Stimulated activated CD4-positive, alpha-beta T cell treated with anti-CD3 and anti-CD28 coated beads, TNF-alpha, amount 100 ng/mL, for 24 hours (primary cell): ENCODE measurements around the gene ZNF800.

Experiments used
- DNase-seq, 3 experiments: peaks; one replicate each; pipeline ENCODE4 v3.0.0-alpha.2; 2020; ENCODE audit warnings: low read depth in 3 of 3

ZNF800 gene

DNA sequence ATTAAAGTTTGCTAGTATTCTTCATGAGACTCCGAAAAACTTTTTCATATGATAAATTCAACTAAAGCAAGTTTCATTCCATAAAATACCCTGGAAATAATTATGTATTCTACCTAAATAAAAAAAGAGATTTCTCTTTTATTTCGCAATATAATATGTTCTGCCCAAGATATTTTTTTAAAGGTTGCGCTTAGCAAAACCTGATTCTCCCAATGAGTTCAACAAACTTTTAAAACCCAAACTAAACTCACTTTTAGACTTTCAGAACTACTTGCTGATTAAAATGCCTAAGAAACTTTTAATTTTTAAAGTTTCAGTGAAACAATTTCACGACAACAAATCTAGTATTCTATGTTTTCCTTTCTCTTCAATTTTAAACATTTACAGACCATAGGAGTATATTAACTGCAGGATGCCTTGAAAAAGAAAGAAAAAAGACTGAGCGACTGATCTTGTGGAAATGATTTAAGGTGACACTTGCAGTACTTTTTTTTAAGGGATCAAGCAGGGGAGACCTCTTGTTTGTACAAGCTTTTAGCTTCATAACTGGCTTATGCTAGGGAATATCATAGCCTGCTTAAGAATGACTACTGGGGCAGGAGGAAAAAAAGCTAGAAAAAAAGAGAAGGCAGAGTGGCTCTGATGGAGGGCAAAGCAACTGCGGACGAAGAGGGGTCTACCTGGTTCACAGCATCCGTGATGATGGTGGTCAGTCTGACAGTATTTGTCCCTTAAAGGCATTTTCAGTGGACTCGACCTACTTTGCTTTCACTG lies 1.5 kb downstream of the ZNF800 start:
- no peak for DNase-seq

DNA sequence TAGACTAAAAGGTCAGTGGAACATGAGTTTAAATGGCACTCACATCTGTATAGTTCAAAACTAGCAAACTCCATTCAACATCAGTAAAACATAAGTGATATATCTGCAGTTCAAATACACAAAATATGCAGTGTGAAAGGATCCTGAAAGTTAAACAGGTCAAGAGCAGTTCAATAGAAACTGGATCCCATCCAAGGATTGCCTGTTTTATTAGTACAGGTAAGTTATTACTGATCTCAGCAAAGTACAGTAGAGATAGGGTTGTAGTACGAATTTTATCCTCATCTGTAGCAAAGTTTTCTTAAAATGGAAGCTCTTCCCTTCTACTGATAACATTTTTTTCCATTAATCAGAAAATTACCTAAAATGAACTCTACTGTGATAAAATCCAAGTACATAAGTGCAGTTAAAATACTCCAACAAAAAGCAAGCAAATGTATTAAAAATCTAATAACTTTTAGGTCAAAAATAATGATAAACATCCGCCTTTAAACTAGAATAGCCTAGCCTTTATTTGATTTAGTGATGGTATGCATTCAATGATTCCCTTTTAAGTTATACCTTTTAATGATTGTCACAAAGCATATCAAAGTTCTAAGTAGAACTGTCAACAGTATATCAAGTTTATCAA lies 2.2 kb downstream of the ZNF800 start:
- no peak for DNase-seq

DNA sequence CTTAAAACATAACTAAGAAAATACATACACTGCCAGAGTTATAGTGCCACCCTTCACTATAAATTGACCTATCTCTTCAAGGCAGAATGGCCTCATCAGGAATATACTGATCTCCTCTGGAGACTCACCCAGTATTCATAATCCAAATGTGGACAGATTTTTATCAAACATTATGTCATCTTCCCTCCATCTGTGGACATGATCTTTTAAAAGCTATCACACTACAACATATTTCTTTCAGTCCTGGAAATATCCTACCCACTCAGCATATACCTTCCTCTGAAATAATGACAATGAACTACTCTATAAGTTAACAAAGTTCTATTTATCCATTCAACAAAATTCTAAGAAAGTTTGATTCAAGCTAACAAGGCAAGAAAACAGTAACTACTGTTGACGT lies 3.2 kb downstream of the ZNF800 start:
- DNase-seq: no peak

- no peak for DNase-seq
Observed at GRCh38 chr7:127387974-127388373, 4.5 kb downstream of the ZNF800 start.

DNA sequence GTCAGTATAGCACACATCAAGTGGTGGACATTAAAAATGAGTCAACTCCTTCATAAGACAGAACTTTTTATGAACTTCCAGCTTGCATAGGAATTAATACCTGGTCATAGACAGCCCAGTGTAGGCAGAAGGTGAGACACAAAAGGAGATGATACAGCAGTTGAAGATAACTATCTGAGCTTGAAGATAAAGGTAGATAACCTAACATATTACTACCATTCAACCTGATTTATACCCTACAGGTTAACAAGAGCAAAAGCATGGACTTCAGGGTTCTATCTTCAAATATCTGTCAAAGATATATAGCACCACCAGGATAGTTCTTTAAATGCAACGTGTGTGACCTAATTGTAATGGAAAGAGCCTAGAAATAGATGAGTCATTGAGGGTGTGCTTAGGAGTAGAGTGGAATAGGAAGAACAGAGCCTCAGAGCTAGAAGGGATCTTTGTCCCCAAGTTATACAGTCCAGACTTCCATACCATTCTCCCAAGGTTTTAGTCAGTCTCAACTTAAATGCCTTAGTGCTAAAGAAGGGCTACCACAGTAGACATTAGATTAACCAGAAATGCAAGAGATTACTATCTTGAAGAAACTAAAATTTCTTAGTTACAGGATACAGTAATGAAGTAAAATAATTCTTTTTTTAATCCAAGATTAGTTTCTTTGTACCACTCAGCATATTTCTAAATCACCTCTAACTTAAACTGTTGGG lies 9.2 kb downstream of the ZNF800 start:
- no peak for DNase-seq

DNA sequence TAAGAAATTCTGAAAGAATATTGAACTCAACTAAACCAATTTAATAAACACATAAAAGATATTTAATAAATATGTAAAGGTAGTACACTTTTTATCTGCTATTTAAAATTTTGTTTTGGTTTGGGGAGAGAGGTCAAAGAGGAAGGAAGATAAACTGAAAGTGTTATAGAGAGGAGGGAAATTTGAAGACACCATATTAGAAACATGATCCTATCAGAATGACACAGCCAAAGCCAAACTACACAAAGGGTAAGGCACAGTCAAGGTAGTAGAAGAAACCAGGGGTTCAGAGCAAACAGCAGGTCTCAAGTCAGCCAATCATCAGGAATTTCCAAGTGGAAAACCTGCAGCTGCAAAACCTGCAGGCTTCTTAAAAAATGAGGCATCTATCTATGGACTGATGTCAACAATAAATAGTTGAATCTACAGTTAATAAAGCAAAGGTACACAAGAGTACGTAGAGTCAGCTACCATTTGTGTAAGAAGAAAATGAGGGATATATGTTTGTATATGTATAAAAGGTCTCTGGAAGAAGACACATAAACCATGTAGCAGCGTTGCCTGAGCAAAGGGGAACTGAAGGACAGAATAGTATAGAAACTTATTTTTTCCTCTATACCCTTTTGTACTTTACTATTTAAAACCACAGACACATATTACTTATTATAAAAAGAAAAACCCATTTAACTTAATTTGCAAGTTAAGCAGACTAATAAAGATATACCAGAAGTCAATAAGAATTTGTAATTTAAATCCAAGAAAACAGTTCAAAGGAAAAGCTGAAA lies 10.0 kb downstream of the ZNF800 start:
- no peak for DNase-seq

- DNase-seq: no peak
Observed at GRCh38 chr7:127380479-127380878, 12.0 kb downstream of the ZNF800 start.

DNA sequence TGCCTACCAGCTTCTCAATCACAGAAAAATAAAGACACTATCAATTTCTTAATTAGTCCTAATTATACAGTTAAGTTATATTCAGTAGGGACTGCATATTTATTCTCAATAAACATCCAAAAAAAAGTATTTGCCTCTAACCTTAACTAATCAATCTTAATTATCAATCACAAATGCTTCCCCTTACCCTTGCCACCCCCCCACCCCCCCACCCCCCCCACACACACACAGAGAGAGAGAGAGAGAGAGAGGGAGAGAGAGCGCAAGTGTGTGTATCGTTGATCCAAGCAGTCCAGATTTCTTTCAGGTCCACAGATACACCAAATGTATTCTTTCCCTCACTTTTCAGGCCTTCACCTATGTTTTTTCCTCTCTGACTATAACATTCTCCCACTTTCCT lies 12.9 kb downstream of the ZNF800 start:
- no peak for DNase-seq

DNA sequence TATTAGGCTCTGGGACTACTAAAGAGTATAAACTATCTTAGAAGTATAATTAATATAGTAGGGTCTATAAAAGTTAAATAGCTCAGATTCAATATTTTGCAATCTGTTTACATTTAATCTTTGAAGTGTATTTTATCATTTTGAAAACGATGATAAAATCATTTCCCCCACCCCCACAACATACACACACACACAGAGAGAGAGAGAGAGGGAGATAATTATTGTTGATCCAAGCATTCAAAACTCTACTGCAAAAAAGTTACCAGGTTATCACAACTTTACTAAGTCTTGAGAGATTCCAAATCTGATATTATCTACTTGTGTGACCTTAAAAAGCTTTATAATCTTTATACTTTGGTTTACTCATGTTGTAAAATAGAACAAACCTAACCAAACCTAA lies 14.0 kb downstream of the ZNF800 start:
- DNase-seq: no peak

DNA sequence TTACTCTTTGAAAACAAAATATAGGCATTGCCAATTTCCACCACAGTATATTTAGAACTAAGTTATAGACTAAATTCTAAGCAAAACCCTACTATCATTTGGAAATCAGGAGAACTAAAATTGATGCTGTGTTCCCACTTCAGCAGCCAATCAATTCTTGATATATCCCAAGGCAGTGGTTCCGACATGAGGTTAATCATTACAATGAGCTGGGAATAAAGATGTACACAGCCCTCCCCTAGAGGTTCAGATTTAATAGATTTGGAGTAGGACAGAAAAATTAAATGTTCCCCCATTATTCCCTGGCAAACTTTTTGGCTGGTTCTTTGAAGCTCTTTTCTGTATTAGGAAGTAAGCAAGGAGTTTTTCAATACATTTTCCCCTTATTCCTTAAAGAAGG lies 15.1 kb downstream of the ZNF800 start:
- no peak for DNase-seq

- no peak for DNase-seq
Observed at GRCh38 chr7:127375631-127376030, 16.9 kb downstream of the ZNF800 start.

- no peak for DNase-seq
Observed at GRCh38 chr7:127367679-127368078, 24.8 kb downstream of the ZNF800 start.

DNA sequence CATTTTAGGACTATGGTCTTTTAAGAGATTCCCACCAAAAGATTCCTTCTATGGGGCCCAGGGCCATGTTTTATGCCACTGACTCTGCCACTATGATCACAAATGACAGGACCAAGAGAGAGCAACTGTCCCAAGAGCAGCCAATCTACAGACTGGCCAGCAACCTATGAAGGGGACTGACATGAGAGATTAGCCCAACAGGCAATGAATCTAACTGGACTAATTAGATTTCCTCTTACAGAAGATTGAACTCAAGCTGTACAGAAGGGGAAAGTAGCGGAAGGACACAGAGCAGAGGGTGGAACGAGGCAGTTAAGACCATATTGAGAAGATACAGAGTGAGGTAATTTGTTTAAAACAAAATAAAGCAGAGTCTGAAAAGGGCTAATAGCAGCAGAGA lies 25.8 kb downstream of the ZNF800 start:
- DNase-seq: no peak

DNA sequence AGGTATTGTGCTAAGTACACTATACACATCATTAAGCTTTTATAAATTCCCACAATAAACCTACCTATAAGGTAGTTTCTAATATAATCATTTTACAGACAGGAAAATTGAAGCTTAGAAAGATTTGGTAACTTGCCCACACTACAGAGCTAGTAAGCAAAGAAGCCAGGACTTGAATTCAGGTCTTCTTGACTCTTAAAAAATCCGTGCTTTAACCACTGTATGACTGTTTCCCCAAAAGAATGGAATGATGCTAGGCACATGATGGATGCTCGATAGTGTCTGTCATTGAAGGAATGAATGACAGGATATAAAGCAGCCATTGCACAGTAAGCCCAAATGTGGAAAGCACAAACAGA lies 26.6 kb downstream of the ZNF800 start:
- no peak for DNase-seq

DNA sequence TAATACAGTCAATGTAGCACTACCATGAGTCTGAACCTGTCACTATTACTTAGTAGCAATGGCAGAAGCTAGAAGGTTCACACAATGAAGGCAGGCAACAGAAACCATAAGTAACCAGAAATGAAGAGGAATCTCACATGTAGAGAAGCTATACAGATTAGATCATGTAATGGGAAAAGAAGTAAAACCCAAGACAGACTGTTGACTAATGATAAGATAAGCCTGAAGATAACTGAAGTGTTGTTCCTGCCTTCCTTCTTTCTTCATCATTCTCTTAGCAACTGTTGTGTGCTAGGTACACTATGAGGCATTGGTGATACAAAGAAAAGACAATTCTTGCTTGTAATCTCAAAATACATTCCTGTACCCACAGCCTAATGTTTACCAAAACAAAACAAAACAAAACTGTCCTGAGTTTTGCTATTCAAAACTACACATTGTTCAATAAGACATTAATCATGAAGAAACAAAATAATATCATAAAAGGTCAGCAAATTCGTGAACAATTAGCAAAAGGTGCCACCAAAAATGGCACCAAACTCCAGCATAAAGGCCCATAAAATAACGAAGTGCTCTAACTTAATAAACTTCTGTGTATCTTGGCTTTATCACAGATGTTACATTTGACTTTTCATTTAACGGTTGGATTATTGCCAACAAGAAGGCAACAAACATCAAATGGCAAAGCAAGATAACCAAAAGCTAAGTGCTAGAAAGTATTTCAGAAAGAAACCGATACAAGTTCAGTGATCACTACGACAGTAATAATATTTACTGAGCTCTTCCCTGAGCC lies 27.1 kb downstream of the ZNF800 start:
- no peak for DNase-seq

DNA sequence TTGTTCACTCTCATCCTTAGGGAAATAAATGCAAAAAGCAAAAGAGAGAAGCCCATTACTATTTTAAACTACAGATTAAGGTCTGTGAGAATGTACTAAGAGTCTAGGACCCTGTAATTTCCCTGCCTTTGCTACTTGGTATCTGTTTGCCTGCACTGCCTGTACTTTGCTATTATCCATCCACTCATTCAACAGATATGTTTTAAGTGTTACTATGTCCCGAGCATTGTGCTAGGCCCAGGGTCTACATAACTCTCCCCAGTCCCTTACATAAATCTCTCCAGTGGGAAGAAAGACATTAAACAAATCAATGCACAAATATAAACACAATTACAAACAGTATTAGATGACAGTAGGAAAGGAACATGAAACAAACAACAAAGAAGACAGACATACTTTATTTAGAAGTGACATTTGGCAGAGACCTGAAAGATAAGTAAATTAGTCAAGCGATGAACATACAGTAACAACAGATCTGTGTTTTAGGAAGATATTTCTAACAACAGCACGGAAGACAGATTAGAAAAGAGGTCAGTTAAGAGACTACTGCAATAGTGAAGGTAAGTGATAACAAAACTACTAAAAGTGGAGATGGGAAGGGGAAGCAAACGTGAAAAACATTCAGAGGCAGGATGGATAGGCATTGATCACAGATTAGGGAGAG lies 30.0 kb downstream of the ZNF800 start:
- DNase-seq: no peak

GRCh38 chr7:127361736-127362135 lies 30.8 kb downstream of the ZNF800 start:
- DNase-seq: no peak

DNA sequence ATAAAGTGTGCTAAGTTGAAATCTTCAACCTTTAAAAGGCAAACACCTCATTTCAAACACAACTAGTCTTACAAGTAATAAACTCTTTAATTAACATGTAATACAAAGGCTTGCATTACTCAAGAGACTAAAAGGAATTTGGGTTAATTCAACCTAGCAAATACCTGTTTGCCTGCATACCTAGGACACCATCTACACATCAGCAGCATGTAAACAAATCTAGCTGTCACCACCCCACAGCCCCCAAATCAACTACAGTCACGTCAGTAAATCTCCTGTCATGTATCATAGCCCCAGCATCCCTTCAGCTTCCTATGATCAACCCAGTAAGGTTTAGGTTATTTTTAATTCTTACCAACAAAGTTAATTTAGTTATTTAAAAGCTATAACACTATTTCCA lies 33.5 kb downstream of the ZNF800 start:
- no peak for DNase-seq

- DNase-seq: no peak
Observed at GRCh38 chr7:127353897-127354296, 38.6 kb downstream of the ZNF800 start.

GRCh38 chr7:127350586-127350985 lies 41.9 kb downstream of the ZNF800 start:
- no peak for DNase-seq

DNA sequence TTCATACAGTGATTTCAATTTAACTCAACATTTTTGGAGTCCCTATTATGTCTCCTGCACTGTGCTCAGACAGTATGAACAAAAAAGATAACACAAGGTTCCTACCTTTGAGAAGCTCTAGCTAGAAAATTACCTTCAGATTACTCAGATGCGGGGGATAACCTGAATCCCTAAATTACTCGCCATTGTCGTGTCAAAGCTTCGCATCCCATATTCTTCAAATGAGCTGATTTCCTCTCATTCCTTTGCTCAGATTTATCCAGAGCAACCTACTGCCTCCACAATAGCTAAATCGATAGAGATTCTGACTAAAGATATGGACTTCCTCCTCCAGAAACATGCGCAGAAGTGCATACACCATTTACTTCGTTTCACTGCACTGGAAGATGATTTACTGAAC lies 42.6 kb downstream of the ZNF800 start:
- no peak for DNase-seq
